CD4-positive, alpha-beta memory T cell (primary cell): ENCODE measurements around the gene SCTR. TPM values are rescaled to one million over a fixed set of nuclear protein-coding genes. Genes with fewer than 3 reads are reported as not detected.

Experiments
- CTCF ChIA-PET: fragments of 350-600 bp; sonication (Branson Sonifier 250); formaldehyde crosslinking; loops from one replicate; lab custom pipeline; 2021; ENCODE audit warnings: inconsistent platforms; ENCODE audit not compliant: partially characterized antibody; lab: Charles Lee
- POLR2A ChIA-PET: fragments of 350-600 bp; sonication (Branson Sonifier 250); formaldehyde crosslinking; loops from one replicate; lab custom pipeline; 2021; ENCODE audit not compliant: partially characterized antibody; lab: Charles Lee
- DNase-seq, 5 donors: peaks; one replicate each; pipeline versions ENCODE4 v3.0.0 to v3.0.0-alpha.2; 2020 to 2022; ENCODE audit warnings: mixed read lengths in 1 of 5
- H3K27ac ChIP-seq: one replicate; pipeline ENCODE4 v1.7.0; 2013; ENCODE audit warnings: low read depth, low read length
- H3K27me3 ChIP-seq: 2 replicates; pipeline ENCODE4 v1.7.0; 2013; ENCODE audit warnings: mild to moderate bottlenecking, low read length, moderate library complexity; ENCODE audit not compliant: insufficient read depth
- H3K36me3 ChIP-seq: 2 replicates; pipeline ENCODE4 v1.7.0; 2013; ENCODE audit warnings: mild to moderate bottlenecking, low read length, moderate library complexity; ENCODE audit not compliant: insufficient read depth
- H3K4me1 ChIP-seq: 2 replicates; pipeline ENCODE4 v1.7.0; 2013; ENCODE audit warnings: mild to moderate bottlenecking, low read length, moderate library complexity; ENCODE audit not compliant: insufficient read depth
- H3K4me3 ChIP-seq, 2 donors: one replicate each; pipeline ENCODE4 v1.7.0; 2013; ENCODE audit warnings: low read length in 2 of 2, mild to moderate bottlenecking in 1 of 2
- H3K9me3 ChIP-seq, 2 donors: one replicate each; pipeline ENCODE4 v1.7.0; 2013; ENCODE audit warnings: low read length in 2 of 2, control low read depth in 1 of 2; ENCODE audit not compliant: control insufficient read depth in 1 of 2
- H3K27ac Mint-ChIP-seq, 7 donors: one replicate each; pipeline ENCODE4 v1.8.0; 2020 to 2021; ENCODE audit warnings: mixed read lengths in 7 of 7, mild to moderate bottlenecking in 6 of 7, inconsistent platforms in 3 of 7, moderate library complexity in 3 of 7
- H3K27me3 Mint-ChIP-seq, 2 donors: one replicate each; pipeline ENCODE4 v1.8.0; 2020 to 2021; ENCODE audit warnings: mixed read lengths in 2 of 2
- H3K36me3 Mint-ChIP-seq, 2 donors: one replicate each; pipeline ENCODE4 v1.8.0; 2020 to 2021; ENCODE audit warnings: mixed read lengths in 2 of 2, inconsistent platforms in 1 of 2, mild to moderate bottlenecking in 1 of 2
- H3K4me1 Mint-ChIP-seq, 4 donors: one replicate each; pipeline ENCODE4 v1.8.0; 2020 to 2021; ENCODE audit warnings: mixed read lengths in 4 of 4, mild to moderate bottlenecking in 1 of 4
- H3K4me3 Mint-ChIP-seq, 8 donors: one replicate each; pipeline ENCODE4 v1.8.0; 2020 to 2021; ENCODE audit warnings: mixed read lengths in 8 of 8, mild to moderate bottlenecking in 7 of 8, moderate library complexity in 6 of 8, inconsistent platforms in 3 of 8
- H3K9me3 Mint-ChIP-seq, 8 donors: one replicate each; pipeline ENCODE4 v1.8.0; 2020 to 2021; ENCODE audit warnings: mixed read lengths in 8 of 8, mild to moderate bottlenecking in 5 of 8, inconsistent platforms in 3 of 8, moderate library complexity in 1 of 8
- intact Hi-C: fragments of 100-400 bp; cut with micrococcal nuclease; formaldehyde crosslinking; loops from one replicate; pipeline ENCODE4 v1.15.1; 2023
- polyA plus RNA-seq, 2 donors: library from polyadenylated mRNA; unstranded; fragments of 300-500 nt; fragmentation: Illumina TruSeq; gene quantifications; one replicate each; pipeline ENCODE4 v1.2.3, GENCODE V29; 2021
- total RNA-seq, 2 experiments: library from RNA; stranded (reverse); gene quantifications; one replicate each; pipeline ENCODE4 v1.2.3, GENCODE V29; 2021

SCTR gene
- total RNA-seq (not detected), polyA plus RNA-seq (not detected)

- Histone ChIP-seq H3K27ac (no peak within 1 kb of the TSS), H3K4me1 (no peaks in the 10 kb centered on the region), H3K9me3 (no peaks in the 10 kb centered on the region), H3K36me3 (no peaks in the 10 kb centered on the region), H3K27me3 (peaks cover 3% of the 10 kb centered on the region), H3K4me3 (no peak within 1 kb of the TSS)
- peaks cover 20 to 42% of the 10 kb centered on the region in 2 donors for H3K27me3 Mint-ChIP-seq
- ChIA-PET POLR2A (no interaction called here), CTCF (no interaction called here)
- no peaks in the 10 kb centered on the region for H3K36me3 Mint-ChIP-seq
- peaks cover 0 to 9% (median 4%) of the 10 kb centered on the region in 8 donors for H3K9me3 Mint-ChIP-seq
- intact Hi-C loops = no loop called here
- DNase-seq = no peak
- H3K27ac Mint-ChIP-seq = no peak within 1 kb of the TSS
- H3K4me3 Mint-ChIP-seq = no peak within 1 kb of the TSS
- no peaks in the 10 kb centered on the region for H3K4me1 Mint-ChIP-seq
Measured at GRCh38 chr2:119523952-119524694, at the start of gene SCTR. SCTR (minus strand) TSS chr2:119524483; CDS start chr2:119524226, 257 bp downstream.

- Mint-ChIP-seq H3K9me3 (peaks cover 0 to 17% (median 9%) of the 10 kb centered on the region in 8 donors), H3K27ac (no peak overlapping the region), H3K4me3 (no peak overlapping the region), H3K36me3 (no peaks in the 10 kb centered on the region), H3K4me1 (no peaks in the 10 kb centered on the region), H3K27me3 (peaks cover 2 to 3% of the 10 kb centered on the region in 2 donors)
- intact Hi-C loops = no loop called here
- CTCF ChIA-PET = no interaction called here
- no peaks in the 10 kb centered on the region for H3K27me3 ChIP-seq
- no peaks in the 10 kb centered on the region for H3K36me3 ChIP-seq
- H3K4me3 ChIP-seq = no peak overlapping the region
- H3K27ac ChIP-seq = no peak overlapping the region
- DNase-seq = no peak
- peaks cover 0 to 4% of the 10 kb centered on the region in 2 donors for H3K9me3 ChIP-seq
- H3K4me1 ChIP-seq = no peaks in the 10 kb centered on the region
- POLR2A ChIA-PET = no interaction called here
Measured at GRCh38 chr2:119567292-119567691, 43.0 kb upstream of the SCTR start.

DNA sequence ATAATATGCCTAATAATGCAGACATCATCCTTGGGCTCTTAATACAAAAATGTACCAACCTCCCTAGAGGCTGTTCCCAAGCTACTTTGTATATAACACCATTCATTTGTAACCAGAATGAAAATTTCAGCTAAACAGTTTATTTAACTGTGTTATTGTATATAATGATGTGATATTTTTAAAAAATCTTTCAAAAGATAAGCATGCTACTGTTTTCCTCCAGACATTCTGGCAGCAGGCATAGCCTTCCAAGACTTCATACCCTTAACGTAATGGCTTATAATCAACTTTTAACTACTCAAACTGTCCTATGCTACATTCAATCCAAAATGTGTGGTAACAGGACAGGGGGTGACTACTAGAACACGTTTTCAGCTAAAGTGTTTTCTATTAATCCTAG, 41.2 kb upstream of the SCTR start:
- Histone ChIP-seq H3K9me3 (peaks cover 0 to 4% of the 10 kb centered on the region in 2 donors), H3K27ac (no peak overlapping the region), H3K27me3 (no peaks in the 10 kb centered on the region), H3K36me3 (no peaks in the 10 kb centered on the region), H3K4me3 (no peak overlapping the region), H3K4me1 (no peaks in the 10 kb centered on the region)
- Mint-ChIP-seq H3K4me1 (no peaks in the 10 kb centered on the region), H3K27me3 (peaks cover 2 to 4% of the 10 kb centered on the region in 2 donors), H3K9me3 (peaks cover 0 to 17% (median 8%) of the 10 kb centered on the region in 8 donors), H3K27ac (no peak overlapping the region), H3K4me3 (no peak overlapping the region), H3K36me3 (no peaks in the 10 kb centered on the region)
- no peak for DNase-seq
- ChIA-PET CTCF (no interaction called here), POLR2A (no interaction called here)
- intact Hi-C loops = no loop called here

- no peak overlapping the region for H3K27ac ChIP-seq
- H3K9me3 ChIP-seq = no peaks in the 10 kb centered on the region
- H3K4me1 ChIP-seq = no peaks in the 10 kb centered on the region
- no peaks in the 10 kb centered on the region for H3K36me3 Mint-ChIP-seq
- no peaks in the 10 kb centered on the region for H3K36me3 ChIP-seq
- CTCF ChIA-PET = no interaction called here
- intact Hi-C loops = no loop called here
- H3K4me1 Mint-ChIP-seq = no peaks in the 10 kb centered on the region
- peaks cover 0 to 5% (median 0%) of the 10 kb centered on the region in 8 donors for H3K9me3 Mint-ChIP-seq
- peaks cover 12 to 14% of the 10 kb centered on the region in 2 donors for H3K27me3 Mint-ChIP-seq
- POLR2A ChIA-PET = no interaction called here
- no peak for DNase-seq
- no peak overlapping the region for H3K4me3 ChIP-seq
- H3K27me3 ChIP-seq = no peaks in the 10 kb centered on the region
- H3K4me3 Mint-ChIP-seq = no peak overlapping the region
- peak overlapping the region in 1 of 7 donors; percentile 68 for H3K27ac Mint-ChIP-seq
Measured at GRCh38 chr2:119553687-119554344, 29.5 kb upstream of the SCTR start.

DNA sequence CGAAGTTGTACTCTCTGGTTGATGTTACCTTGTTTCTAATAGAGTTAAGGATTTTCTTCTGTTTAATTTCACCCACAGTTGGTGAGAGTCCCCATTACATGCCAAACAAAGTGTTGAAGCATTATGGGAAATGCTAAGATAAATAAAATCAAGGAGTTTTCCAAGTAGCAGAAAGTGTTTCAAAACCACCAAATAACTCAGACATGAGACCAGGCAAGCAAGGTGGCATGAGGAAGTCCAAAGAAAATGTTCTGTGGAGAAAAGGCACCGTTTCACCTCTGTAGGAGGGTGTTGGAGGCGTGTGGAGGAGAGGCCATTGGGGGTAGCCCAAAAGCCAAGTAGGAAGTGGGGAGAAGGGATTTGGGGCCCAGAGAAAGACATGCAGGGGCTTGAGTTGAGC, 28.6 kb upstream of the SCTR start:
- peaks cover 0 to 5% (median 0%) of the 10 kb centered on the region in 8 donors for H3K9me3 Mint-ChIP-seq
- H3K27ac Mint-ChIP-seq = no peak overlapping the region
- no peaks in the 10 kb centered on the region for H3K4me1 Mint-ChIP-seq
- H3K4me1 ChIP-seq = no peaks in the 10 kb centered on the region
- ChIA-PET POLR2A (no interaction called here), CTCF (no interaction called here)
- no peak overlapping the region for H3K4me3 Mint-ChIP-seq
- H3K27me3 Mint-ChIP-seq = peaks cover 9 to 11% of the 10 kb centered on the region in 2 donors
- no peaks in the 10 kb centered on the region for H3K36me3 Mint-ChIP-seq
- H3K27me3 ChIP-seq = no peaks in the 10 kb centered on the region
- no peaks in the 10 kb centered on the region for H3K36me3 ChIP-seq
- DNase-seq = no peak
- H3K9me3 ChIP-seq = no peaks in the 10 kb centered on the region
- H3K27ac ChIP-seq = no peak overlapping the region
- H3K4me3 ChIP-seq = no peak overlapping the region
- intact Hi-C loops = no loop called here

GRCh38 chr2:119550856-119551255, 26.6 kb upstream of the SCTR start:
- no peaks in the 10 kb centered on the region for H3K36me3 Mint-ChIP-seq
- ChIA-PET POLR2A (no interaction called here), CTCF (no interaction called here)
- no peaks in the 10 kb centered on the region for H3K9me3 ChIP-seq
- no peaks in the 10 kb centered on the region for H3K4me1 Mint-ChIP-seq
- no peak for DNase-seq
- H3K9me3 Mint-ChIP-seq = peaks cover 0 to 5% (median 0%) of the 10 kb centered on the region in 8 donors
- H3K36me3 ChIP-seq = no peaks in the 10 kb centered on the region
- intact Hi-C loops = no loop called here
- H3K4me3 Mint-ChIP-seq = no peak overlapping the region
- H3K27me3 ChIP-seq = no peaks in the 10 kb centered on the region
- no peak overlapping the region for H3K27ac Mint-ChIP-seq
- H3K27me3 Mint-ChIP-seq = peaks cover 12 to 22% of the 10 kb centered on the region in 2 donors
- no peak overlapping the region for H3K27ac ChIP-seq
- no peaks in the 10 kb centered on the region for H3K4me1 ChIP-seq
- H3K4me3 ChIP-seq = no peak overlapping the region

DNA sequence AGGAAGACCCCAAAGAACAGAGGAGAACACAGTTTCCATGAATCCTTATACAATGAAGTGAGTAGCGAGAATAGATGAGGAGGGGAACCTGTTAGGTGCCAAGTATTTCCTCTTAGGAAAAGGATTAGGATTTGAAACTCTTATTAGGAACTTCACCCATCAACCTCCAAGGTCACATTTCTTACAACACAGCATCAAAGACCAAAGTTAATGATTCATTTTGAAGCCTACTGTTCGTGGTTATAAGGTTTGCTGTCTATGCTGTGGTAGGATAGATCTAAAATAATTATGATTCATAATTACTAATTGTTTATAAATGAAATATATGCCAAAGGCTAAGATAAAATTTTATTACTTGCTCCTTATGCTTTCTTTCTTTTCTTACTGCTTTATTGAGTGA, 26.1 kb upstream of the SCTR start:
- intact Hi-C loops = no loop called here

More for the DNA sequence above, 26.1 kb upstream of the SCTR start:
- Mint-ChIP-seq H3K4me1 (no peaks in the 10 kb centered on the region), H3K4me3 (no peak overlapping the region), H3K27ac (no peak overlapping the region), H3K9me3 (peaks cover 0 to 5% (median under 1%) of the 10 kb centered on the region in 8 donors), H3K27me3 (peaks cover 14 to 24% of the 10 kb centered on the region in 2 donors), H3K36me3 (no peaks in the 10 kb centered on the region)
- DNase-seq = no peak
- no peak overlapping the region for H3K27ac ChIP-seq
- POLR2A ChIA-PET = no interaction called here
- no peaks in the 10 kb centered on the region for H3K36me3 ChIP-seq
- H3K4me3 ChIP-seq = no peak overlapping the region
- H3K4me1 ChIP-seq = no peaks in the 10 kb centered on the region
- no peaks in the 10 kb centered on the region for H3K9me3 ChIP-seq
- no peaks in the 10 kb centered on the region for H3K27me3 ChIP-seq
- CTCF ChIA-PET = no interaction called here
